ENCODE data around the gene OR2T8.
A peak's percentile ranks its signal among the peaks of the same experiment; 100 is the strongest.
"Not testable (repeated sequence)": the region's sequence is repeated elsewhere in the genome, so short reads cannot be mapped to it uniquely, and the experiment has no call there.

Gene OR2T8

GRCh38 chr1:247933989-247934388, 13.9 kb downstream of the OR2T8 start:
- Mint-ChIP-seq H3K36me3 (ENCODE audit: low read depth) (no peaks in the 10 kb centered on the region), H3K4me1 (no peaks in the 10 kb centered on the region), H3K4me3 (no peak overlapping the region), H3K27ac (no peak overlapping the region), H3K27me3 (no peaks in the 10 kb centered on the region), H3K9me3 (peaks cover 9% of the 10 kb centered on the region)
- DNase-seq (no peak), ATAC-seq (no peak)

GRCh38 chr1:247935781-247936180, 15.7 kb downstream of the OR2T8 start:
- H3K9me3 Mint-ChIP-seq: peaks cover 9% of the 10 kb centered on the region
- H3K4me3 Mint-ChIP-seq: no peak overlapping the region
- ATAC-seq: no peak
- H3K27ac Mint-ChIP-seq: no peak overlapping the region
- DNase-seq: no peak
- H3K27me3 Mint-ChIP-seq: no peaks in the 10 kb centered on the region
- H3K36me3 Mint-ChIP-seq (ENCODE audit: low read depth): no peaks in the 10 kb centered on the region
- no peaks in the 10 kb centered on the region for H3K4me1 Mint-ChIP-seq

GRCh38 chr1:247936415-247936814, 16.4 kb downstream of the OR2T8 start:
- Mint-ChIP-seq H3K9me3 (peaks cover 9% of the 10 kb centered on the region), H3K27ac (no peak overlapping the region), H3K27me3 (no peaks in the 10 kb centered on the region), H3K4me3 (no peak overlapping the region), H3K4me1 (no peaks in the 10 kb centered on the region), H3K36me3 (ENCODE audit: low read depth) (no peaks in the 10 kb centered on the region)
- DNase-seq (no peak), ATAC-seq (no peak)

- not testable (repeated sequence) for H3K27me3 Mint-ChIP-seq; H3K36me3 Mint-ChIP-seq (ENCODE audit: low read depth); H3K4me1 Mint-ChIP-seq; H3K4me3 Mint-ChIP-seq; H3K9me3 Mint-ChIP-seq; H3K27ac Mint-ChIP-seq
- ATAC-seq (peak; percentile 95), DNase-seq (peak; percentile 73)
Measured at GRCh38 chr1:247936965-247937734, 17.1 kb downstream of the OR2T8 start.

- no peaks in the 10 kb centered on the region for H3K4me1 Mint-ChIP-seq
- no peak for DNase-seq
- no peaks in the 10 kb centered on the region for H3K36me3 Mint-ChIP-seq (ENCODE audit: low read depth)
- no peak overlapping the region for H3K27ac Mint-ChIP-seq
- no peaks in the 10 kb centered on the region for H3K27me3 Mint-ChIP-seq
- no peaks in the 10 kb centered on the region for H3K9me3 Mint-ChIP-seq
- no peak for ATAC-seq
- no peak overlapping the region for H3K4me3 Mint-ChIP-seq
Measured at GRCh38 chr1:247942624-247943023, 22.6 kb downstream of the OR2T8 start.

GRCh38 chr1:247948558-247948957, 28.5 kb downstream of the OR2T8 start, which contains the start of gene OR2L8:
Gene OR2L8 (plus strand): TSS chr1:247948858. CDS start chr1:247948858, 0 bp downstream.
- H3K4me3 Mint-ChIP-seq: no peak within 1 kb of the TSS
- no peaks in the 10 kb centered on the region for H3K4me1 Mint-ChIP-seq
- no peaks in the 10 kb centered on the region for H3K36me3 Mint-ChIP-seq (ENCODE audit: low read depth)
- no peak for DNase-seq
- no peaks in the 10 kb centered on the region for H3K27me3 Mint-ChIP-seq
- H3K27ac Mint-ChIP-seq: no peak within 1 kb of the TSS
- no peak for ATAC-seq
- H3K9me3 Mint-ChIP-seq: no peaks in the 10 kb centered on the region

GRCh38 chr1:247953408-247953807, 33.4 kb downstream of the OR2T8 start:
- no peak overlapping the region for H3K27ac Mint-ChIP-seq
- ATAC-seq (no peak), DNase-seq (no peak)
- no peaks in the 10 kb centered on the region for H3K27me3 Mint-ChIP-seq
- peaks cover 6% of the 10 kb centered on the region for H3K9me3 Mint-ChIP-seq
- no peak overlapping the region for H3K4me3 Mint-ChIP-seq
- H3K36me3 Mint-ChIP-seq (ENCODE audit: low read depth): no peaks in the 10 kb centered on the region
- H3K4me1 Mint-ChIP-seq: no peaks in the 10 kb centered on the region

GRCh38 chr1:247961791-247962190, 41.7 kb downstream of the OR2T8 start:
- H3K9me3 Mint-ChIP-seq: peaks cover 16% of the 10 kb centered on the region
- ATAC-seq: no peak
- H3K4me1 Mint-ChIP-seq: no peaks in the 10 kb centered on the region
- no peaks in the 10 kb centered on the region for H3K27me3 Mint-ChIP-seq
- H3K36me3 Mint-ChIP-seq (ENCODE audit: low read depth): no peaks in the 10 kb centered on the region
- no peak overlapping the region for H3K4me3 Mint-ChIP-seq
- H3K27ac Mint-ChIP-seq: no peak overlapping the region
- DNase-seq: no peak

GRCh38 chr1:247962911-247963588, 43.0 kb downstream of the OR2T8 start:
- DNase-seq: no peak
- Mint-ChIP-seq H3K4me3 (no peak overlapping the region), H3K9me3 (peaks cover 13% of the 10 kb centered on the region), H3K4me1 (no peaks in the 10 kb centered on the region), H3K36me3 (ENCODE audit: low read depth) (no peaks in the 10 kb centered on the region), H3K27me3 (peaks cover 4% of the 10 kb centered on the region), H3K27ac (no peak overlapping the region)
- no peak for ATAC-seq

GRCh38 chr1:247964933-247965332, 44.9 kb downstream of the OR2T8 start, which contains the start of gene OR2AK2:
Gene OR2AK2 (plus strand): TSS chr1:247965233. CDS start chr1:247965377, 144 bp downstream.
- Mint-ChIP-seq H3K4me1 (no peaks in the 10 kb centered on the region), H3K4me3 (no peak within 1 kb of the TSS), H3K36me3 (ENCODE audit: low read depth) (no peaks in the 10 kb centered on the region), H3K27me3 (peaks cover 7% of the 10 kb centered on the region), H3K9me3 (peaks cover 14% of the 10 kb centered on the region), H3K27ac (no peak within 1 kb of the TSS)
- no peak for DNase-seq
- no peak for ATAC-seq

- ATAC-seq (no peak), DNase-seq (no peak)
- H3K9me3 Mint-ChIP-seq: peaks cover 10% of the 10 kb centered on the region
- no peaks in the 10 kb centered on the region for H3K36me3 Mint-ChIP-seq (ENCODE audit: low read depth)
- H3K4me1 Mint-ChIP-seq: no peaks in the 10 kb centered on the region
- peaks cover 7% of the 10 kb centered on the region for H3K27me3 Mint-ChIP-seq
- H3K4me3 Mint-ChIP-seq: no peak overlapping the region
- no peak overlapping the region for H3K27ac Mint-ChIP-seq
Measured at GRCh38 chr1:247966532-247967204, 46.6 kb downstream of the OR2T8 start.
